Prostate gland (tissue), 2 donors: Measurements from ENCODE around the gene ACCSL. TPM values are rescaled to one million over a fixed set of nuclear protein-coding genes. Genes with fewer than 3 reads are reported as not detected.

ENCODE experiments used
- DNase-seq: peaks from one replicate; pipeline ENCODE4 v3.0.0-alpha.2; 2019; ENCODE audit warnings: low spot score
- H3K27ac ChIP-seq, 2 donors: fragments of 200-600 bp; sonication (generic); 2 replicates each; pipeline ENCODE4 v1.5.1; 2017 to 2019
- H3K27me3 ChIP-seq: fragments of 200-600 bp; sonication (generic); replicated peaks from 2 replicates; pipeline ENCODE4 v1.5.1; 2019; ENCODE audit not compliant: insufficient read depth
- H3K36me3 ChIP-seq, 2 donors: fragments of 200-600 bp; sonication (generic); 1 replicate in 1 of 2; 2 replicates in 1 of 2; pipeline versions ENCODE4 v1.5.1 to v1.8.1; 2017 to 2019
- H3K4me1 ChIP-seq: fragments of 200-600 bp; sonication (generic); replicated peaks from 2 replicates; pipeline ENCODE4 v1.5.1; 2019
- H3K4me3 ChIP-seq, 2 donors: fragments of 200-600 bp; sonication (generic); 2 replicates each; pipeline ENCODE4 v1.5.1; 2017 to 2019
- H3K9me3 ChIP-seq: fragments of 200-600 bp; sonication (generic); 2 replicates; pipeline ENCODE4 v1.5.1; 2017
- CTCF ChIP-seq, 4 experiments: fragments of 200-600 bp in 2 of 4; fragments of 450-650 bp in 2 of 4; sonication (generic) in 2 of 4; IDR thresholded peaks; 1 replicate in 3 of 4; 2 replicates in 1 of 4; pipeline ENCODE4 v1.5.1; 2016 to 2019; ENCODE audit warnings: antibody characterized with exemption in 4 of 4, mild to moderate bottlenecking in 2 of 4, moderate library complexity in 2 of 4
- POLR2A ChIP-seq: fragments of 450-650 bp; IDR thresholded peaks from one replicate; pipeline ENCODE4 v1.6.1; 2016; ENCODE audit warnings: antibody characterized with exemption, mild to moderate bottlenecking
- POLR2AphosphoS5 ChIP-seq: sonication (generic); formaldehyde crosslinking; IDR thresholded peaks from one replicate; pipeline ENCODE4 v1.6.1; 2017; ENCODE audit warnings: antibody characterized with exemption
- WGBS: methylation state at CpG from one replicate; pipeline ENCODE4 v1.1.5; 2018; 5-methylcytosine and 5-hydroxymethylcytosine counted together
- intact Hi-C: fragments of 100-400 bp; cut with DNase I; formaldehyde crosslinking; loops from one replicate; pipeline ENCODE4 v1.14.2; 2022
- total RNA-seq, 2 donors: library from RNA; depleted of rRNA; stranded (reverse); fragments of >200 nt; gene quantifications; one replicate each; pipeline ENCODE4 v1.1.0, GENCODE V29; 2016

Gene ACCSL
- total RNA-seq, 2 donors from 2014 or later, result not detected

GRCh38 chr11:44065161-44065661 is 17.4 kb downstream of the ACCSL start:
- Histone ChIP-seq H3K4me1 (no peaks in the 10 kb centered on the region), H3K27ac (peak overlapping the region; percentile 74 to 91), H3K36me3 (no peaks in the 10 kb centered on the region), H3K4me3 (no peak overlapping the region), H3K9me3 (no peaks in the 10 kb centered on the region), H3K27me3 (no peaks in the 10 kb centered on the region)
- 61% methylated on average over 4 of the region's 4 CpGs for WGBS
- no peak for DNase-seq
- no peak for TF ChIP-seq CTCF (IDR thresholded peaks at IDR 0.05)
- no peak for TF ChIP-seq POLR2A
- TF ChIP-seq POLR2AphosphoS5, result no peak
- intact Hi-C loops, result no loop called here

GRCh38 chr11:44065841-44066731 is 18.3 kb downstream of the ACCSL start, which contains the start of gene ACCS:
Gene ACCS, plus strand, starts transcription at chr11:44066270. Its CDS starts 1,358 bp downstream, at chr11:44067628.
- Histone ChIP-seq H3K27me3 (no peaks in the 10 kb centered on the region), H3K4me3 (peak within 1 kb of the TSS; percentile 45 to 63), H3K4me1 (no peaks in the 10 kb centered on the region), H3K27ac (peak within 1 kb of the TSS; percentile 74 to 91), H3K9me3 (no peaks in the 10 kb centered on the region), H3K36me3 (no peaks in the 10 kb centered on the region)
- peak; percentile 93 for DNase-seq
- intact Hi-C loops, result no loop called here
- TF ChIP-seq POLR2AphosphoS5, result peak; percentile 85
- TF ChIP-seq POLR2A, result peak; percentile 51
- peak; percentile 55 to 88 (median 86) for TF ChIP-seq CTCF (IDR thresholded peaks at IDR 0.05)
- under 1% methylated on average over 63 of the region's 70 CpGs for WGBS

- peak; percentile 9 for DNase-seq
- Histone ChIP-seq H3K36me3 (no peaks in the 10 kb centered on the region), H3K27me3 (no peaks in the 10 kb centered on the region), H3K4me1 (no peaks in the 10 kb centered on the region), H3K9me3 (no peaks in the 10 kb centered on the region), H3K27ac (peak overlapping the region; percentile 74 to 91), H3K4me3 (peak overlapping the region; percentile 45 to 63)
- no peak for TF ChIP-seq POLR2A
- no peak for TF ChIP-seq CTCF (IDR thresholded peaks at IDR 0.05)
- no peak for TF ChIP-seq POLR2AphosphoS5
- intact Hi-C loops, result no loop called here
- WGBS, result 23% methylated on average over 10 of the region's 10 CpGs
These were observed 19.0 kb downstream of the ACCSL start for GRCh38 chr11:44066732-44067141.

- intact Hi-C loops, result no loop called here
- no peaks in the 10 kb centered on the region for H3K36me3 ChIP-seq
- no peak for TF ChIP-seq POLR2A
- TF ChIP-seq POLR2AphosphoS5, result no peak
- TF ChIP-seq CTCF (IDR thresholded peaks at IDR 0.05), result no peak
- no peaks in the 10 kb centered on the region for H3K9me3 ChIP-seq
- H3K27ac ChIP-seq, result no peak overlapping the region
- no peak for DNase-seq
- peak overlapping the region in 1 of 2 donors; percentile 45 for H3K4me3 ChIP-seq
- WGBS, result 73% methylated on average over 5 of the region's 5 CpGs
- H3K4me1 ChIP-seq, result no peaks in the 10 kb centered on the region
- no peaks in the 10 kb centered on the region for H3K27me3 ChIP-seq
These were observed 19.5 kb downstream of the ACCSL start for GRCh38 chr11:44067266-44067665.
